NB4 (cell line): Measurements from ENCODE around the gene CHRNA5.

ENCODE experiments used
- CTCF ChIP-seq: IDR thresholded peaks from one replicate; pipeline ENCODE4 v1.5.1; 2012; ENCODE audit warnings: low read depth, low read length
- MAX ChIP-seq: IDR thresholded peaks from 2 replicates; pipeline ENCODE4 v1.6.1; 2011; ENCODE audit warnings: low read depth, low read length
- POLR2A ChIP-seq: IDR thresholded peaks from 2 replicates; pipeline ENCODE4 v1.6.1; 2011; ENCODE audit warnings: mild to moderate bottlenecking; ENCODE audit not compliant: insufficient read length; ENCODE audit errors: extremely low read depth

- TF ChIP-seq CTCF: no peak
- TF ChIP-seq POLR2A: no peak
- TF ChIP-seq MAX: no peak
Observed at GRCh38 chr15:78551902-78552301, 13.4 kb upstream of the CHRNA5 start.
